OCI-LY1 (cell line): ENCODE data around the gene POLL.

Source experiments
- H2AFZ ChIP-seq: fragments of 200-600 bp; sonication (generic), shearing (Covaris generic); 2 replicates; pipeline ENCODE4 v1.6.0; 2014; ENCODE audit warnings: antibody characterized with exemption, mild to moderate bottlenecking, low read length
- H3F3A ChIP-seq: fragments of 200-600 bp; sonication (generic), shearing (Covaris generic); 2 replicates; pipeline ENCODE4 v1.6.0; 2014; ENCODE audit warnings: mild to moderate bottlenecking, antibody characterized with exemption, low read length, moderate library complexity; ENCODE audit not compliant: insufficient read depth
- H3K27ac ChIP-seq: fragments of 200-600 bp; sonication (generic); 2 replicates; pipeline ENCODE4 v1.5.1; 2014; ENCODE audit warnings: low read length, mixed run types, mild to moderate bottlenecking, low read depth; ENCODE audit not compliant: poor library complexity, severe bottlenecking
- H3K27me3 ChIP-seq: fragments of 200-600 bp; sonication (generic); 2 replicates; pipeline ENCODE4 v1.6.0; 2014; ENCODE audit warnings: antibody characterized with exemption, mild to moderate bottlenecking, low read length, moderate library complexity; ENCODE audit not compliant: insufficient read depth
- H3K36me3 ChIP-seq: fragments of 200-600 bp; sonication (generic); 2 replicates; pipeline ENCODE4 v1.6.1; 2014; ENCODE audit warnings: mild to moderate bottlenecking, antibody characterized with exemption, low read length, moderate library complexity, mixed read lengths; ENCODE audit not compliant: insufficient read depth
- H3K4me1 ChIP-seq: fragments of 200-600 bp; sonication (generic); 2 replicates; pipeline ENCODE4 v1.5.1; 2014; ENCODE audit warnings: mild to moderate bottlenecking, low read length, moderate library complexity; ENCODE audit not compliant: insufficient read depth, severe bottlenecking
- H3K4me2 ChIP-seq: fragments of 200-600 bp; sonication (generic), shearing (Covaris generic); 2 replicates; pipeline ENCODE4 v1.6.1; 2014; ENCODE audit warnings: low read length
- H3K4me3 ChIP-seq: fragments of 200-600 bp; sonication (generic); 2 replicates; pipeline ENCODE4 v1.5.1; 2014; ENCODE audit warnings: low read length, low read depth, mild to moderate bottlenecking, mixed read lengths; ENCODE audit not compliant: poor library complexity, severe bottlenecking
- H3K79me2 ChIP-seq: fragments of 200-600 bp; shearing (Covaris generic); 2 replicates; pipeline ENCODE4 v1.6.1; 2016; ENCODE audit warnings: mixed run types, low read length, mixed read lengths; ENCODE audit not compliant: insufficient read depth
- H3K9ac ChIP-seq: fragments of 200-600 bp; sonication (generic), shearing (Covaris generic); 2 replicates; pipeline ENCODE4 v1.6.1; 2014; ENCODE audit warnings: mild to moderate bottlenecking, low read length, mixed read lengths
- H3K9me2 ChIP-seq: fragments of 200-600 bp; sonication (generic), shearing (Covaris generic); 2 replicates; pipeline ENCODE4 v1.6.1; 2014; ENCODE audit warnings: low read depth, mild to moderate bottlenecking, low read length, mixed read lengths
- H3K9me3 ChIP-seq: fragments of 200-600 bp; shearing (Covaris generic); 2 replicates; pipeline ENCODE4 v1.6.1; 2014; ENCODE audit warnings: low read length, mixed read lengths
- H4K20me1 ChIP-seq: fragments of 200-600 bp; sonication (generic), shearing (Covaris generic); 2 replicates; pipeline ENCODE4 v1.6.0; 2016; ENCODE audit warnings: mild to moderate bottlenecking, low read length; ENCODE audit not compliant: insufficient read depth
- CTCF ChIP-seq: fragments of 200-600 bp; sonication (generic), shearing (Covaris generic); IDR thresholded peaks from 2 replicates; pipeline ENCODE4 v1.5.1; 2017; ENCODE audit warnings: mild to moderate bottlenecking, antibody characterized with exemption, low read length, moderate library complexity, mixed read lengths
- EZH2 ChIP-seq: fragments of 200-600 bp; sonication (generic), shearing (Covaris generic); IDR thresholded peaks from 2 replicates; pipeline ENCODE4 v1.8.0; 2017; ENCODE audit warnings: borderline replicate concordance, mixed run types, mild to moderate bottlenecking, antibody characterized with exemption, low read length, moderate library complexity, mixed read lengths

POLL gene

GRCh38 chr10:101550965-101551364 is 37.1 kb downstream of the POLL start:
- no peaks in the 10 kb centered on the region for H4K20me1 ChIP-seq
- no peaks in the 10 kb centered on the region for H3K79me2 ChIP-seq
- H3K9me2 ChIP-seq: no peaks in the 10 kb centered on the region
- H3K4me3 ChIP-seq: no peak overlapping the region
- H3K4me1 ChIP-seq: no peaks in the 10 kb centered on the region
- TF ChIP-seq CTCF: no peak
- no peak for TF ChIP-seq EZH2
- H3K4me2 ChIP-seq: no peak overlapping the region
- no peak overlapping the region for H2AFZ ChIP-seq
- H3K27ac ChIP-seq: no peak overlapping the region
- no peaks in the 10 kb centered on the region for H3K27me3 ChIP-seq
- no peaks in the 10 kb centered on the region for H3K9me3 ChIP-seq
- no peak overlapping the region for H3K9ac ChIP-seq
- no peaks in the 10 kb centered on the region for H3F3A ChIP-seq
- H3K36me3 ChIP-seq: no peaks in the 10 kb centered on the region

DNA sequence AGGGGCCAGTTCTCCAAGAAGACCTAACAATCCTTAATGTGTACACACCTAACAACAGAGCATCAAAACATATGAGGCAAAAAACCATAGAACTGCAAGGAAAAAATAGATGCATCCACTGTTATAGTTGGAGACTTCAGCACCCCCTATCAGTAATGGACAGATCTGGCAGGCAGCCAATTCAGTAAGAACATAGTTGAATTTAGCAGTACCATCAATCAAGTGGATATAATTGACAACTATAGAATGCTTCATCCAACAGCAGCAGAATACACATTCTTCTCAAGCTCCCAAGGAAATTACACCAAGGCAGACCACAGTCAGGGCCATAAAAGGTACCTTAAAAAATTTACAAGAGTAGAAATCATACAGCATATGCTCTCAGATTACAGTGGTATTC is 42.2 kb downstream of the POLL start:
- no peak overlapping the region for H3K27ac ChIP-seq
- H3K27me3 ChIP-seq: no peaks in the 10 kb centered on the region
- H3K79me2 ChIP-seq: no peaks in the 10 kb centered on the region
- no peaks in the 10 kb centered on the region for H3F3A ChIP-seq
- no peaks in the 10 kb centered on the region for H3K36me3 ChIP-seq
- TF ChIP-seq CTCF (no peak), EZH2 (no peak)
- H3K9ac ChIP-seq: no peak overlapping the region
- H3K4me1 ChIP-seq: no peaks in the 10 kb centered on the region
- no peaks in the 10 kb centered on the region for H4K20me1 ChIP-seq
- no peak overlapping the region for H3K4me3 ChIP-seq
- no peak overlapping the region for H2AFZ ChIP-seq
- no peak overlapping the region for H3K4me2 ChIP-seq
- H3K9me3 ChIP-seq: no peaks in the 10 kb centered on the region
- H3K9me2 ChIP-seq: no peaks in the 10 kb centered on the region

DNA sequence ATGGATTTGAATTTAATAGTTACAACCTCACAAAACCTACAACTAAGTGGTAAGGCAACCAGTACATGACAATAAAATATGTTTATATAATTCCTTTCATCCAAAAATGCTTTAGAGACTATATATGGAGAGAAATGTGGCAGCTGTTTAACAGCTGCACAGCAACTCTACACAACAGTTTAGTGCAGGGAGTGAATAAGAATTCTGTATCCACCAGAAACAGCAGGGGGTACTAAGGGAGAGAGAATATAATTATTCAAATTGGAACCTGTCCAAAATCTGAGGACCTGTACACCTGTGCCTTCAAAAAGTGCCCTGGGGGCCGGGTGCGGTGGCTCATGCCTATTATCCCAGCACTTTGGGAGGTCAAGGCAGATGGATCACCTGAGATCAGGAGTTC is 49.6 kb downstream of the POLL start:
- Histone ChIP-seq H3K36me3 (no peaks in the 10 kb centered on the region), H3F3A (no peaks in the 10 kb centered on the region), H3K27ac (no peak overlapping the region), H3K4me1 (no peaks in the 10 kb centered on the region), H3K4me2 (no peak overlapping the region), H3K79me2 (no peaks in the 10 kb centered on the region), H2AFZ (no peak overlapping the region), H3K27me3 (no peaks in the 10 kb centered on the region), H3K4me3 (no peak overlapping the region), H3K9ac (no peak overlapping the region), H4K20me1 (no peaks in the 10 kb centered on the region), H3K9me2 (no peaks in the 10 kb centered on the region), H3K9me3 (no peaks in the 10 kb centered on the region)
- TF ChIP-seq EZH2 (no peak), CTCF (no peak)
